GM18505 (cell line): ENCODE measurements around the gene YOD1.
"Not testable (repeated sequence)": the region's sequence is repeated elsewhere in the genome, so short reads cannot be mapped to it uniquely, and the experiment has no call there.

Source experiments
- ATAC-seq: cut with Tn5 transposase; IDR thresholded peaks from one replicate; pipeline ENCODE4 v1.9.1; 2021; ENCODE audit not compliant: unreplicated experiment
- POLR2A ChIP-seq: IDR thresholded peaks from 4 replicates; pipeline ENCODE4 v1.6.1; 2011; ENCODE audit warnings: borderline replicate concordance; ENCODE audit not compliant: insufficient read depth, insufficient read length; ENCODE audit errors: extremely low read depth

YOD1 gene

DNA sequence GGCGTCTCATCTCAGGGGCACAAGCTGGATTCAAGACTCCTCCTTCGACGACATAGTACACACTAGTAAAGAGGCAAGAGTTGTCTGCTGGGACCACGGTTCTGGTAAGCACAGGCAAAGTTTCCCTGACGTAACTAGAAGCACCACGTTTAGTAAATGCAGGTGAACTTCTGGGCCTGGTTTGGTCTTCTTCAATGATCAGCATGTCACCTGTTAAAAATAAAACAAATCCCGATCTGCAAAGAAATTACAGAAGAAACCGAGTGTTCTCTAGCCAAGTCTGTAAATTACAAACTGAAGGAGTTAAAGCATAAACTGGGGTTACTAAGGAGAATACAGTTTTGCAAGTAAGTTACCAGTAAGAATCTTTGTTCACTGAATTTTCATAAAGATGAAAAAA lies 1.5 kb downstream of the YOD1 start:
- no peak for ATAC-seq

DNA sequence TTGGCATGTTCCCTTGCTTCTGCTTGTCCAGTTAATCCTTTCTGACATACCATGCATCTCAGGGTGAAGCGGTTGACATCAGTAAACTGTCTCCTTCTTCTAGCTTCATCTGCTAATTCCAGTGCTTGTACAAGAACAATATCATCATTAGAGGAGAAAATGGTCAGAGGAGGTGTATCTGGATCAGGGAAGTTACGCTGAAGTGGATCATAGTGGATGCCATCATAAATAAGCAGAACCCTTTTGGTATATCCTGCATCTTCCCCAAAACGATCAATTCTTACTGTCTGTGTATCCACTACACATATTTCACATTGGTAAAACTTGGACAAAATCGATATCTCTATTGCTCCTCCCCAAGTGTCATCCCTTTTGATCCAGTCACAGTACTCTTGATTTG lies 2.0 kb downstream of the YOD1 start:
- no peak for TF ChIP-seq POLR2A
- ATAC-seq = no peak

More for the DNA sequence above, 1.5 kb downstream of the YOD1 start:
- no peak for TF ChIP-seq POLR2A

DNA sequence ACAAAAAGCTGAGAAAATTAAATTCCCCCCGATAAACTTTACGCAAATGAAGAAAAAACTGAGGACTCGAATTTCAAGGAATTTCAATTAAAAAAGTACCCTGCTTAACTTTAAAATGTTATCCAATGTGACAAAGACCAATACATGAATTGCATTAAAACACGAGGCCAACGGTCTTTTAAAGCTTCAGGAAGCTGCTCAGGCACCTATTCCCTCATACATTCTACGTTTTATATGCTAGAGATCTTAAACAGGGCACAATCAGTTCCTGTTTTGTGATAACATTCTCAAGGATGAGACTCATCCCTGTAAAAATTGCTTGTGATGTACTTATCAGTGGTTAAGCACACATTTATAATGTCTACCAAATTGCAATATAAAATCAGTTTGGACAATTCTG lies 3.0 kb downstream of the YOD1 start:
- TF ChIP-seq POLR2A = no peak
- no peak for ATAC-seq

DNA sequence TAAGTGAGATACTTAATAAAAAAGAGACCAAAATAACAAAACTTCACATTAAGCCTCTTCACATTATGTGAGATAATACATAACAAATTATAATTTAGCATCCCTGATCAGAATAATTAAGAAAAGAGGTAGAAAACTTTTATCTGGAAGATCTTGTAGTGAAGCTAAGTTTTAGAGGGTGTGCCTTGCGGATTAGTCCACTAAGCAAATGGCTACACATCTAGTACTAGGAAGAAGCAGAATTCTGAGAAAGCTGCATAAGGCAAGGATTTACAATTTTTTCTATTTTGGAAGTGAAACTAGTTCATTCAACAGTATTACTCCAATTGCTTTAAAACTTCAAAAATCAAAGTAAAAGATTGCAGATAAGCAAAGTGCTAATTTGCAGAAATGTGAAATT lies 3.5 kb downstream of the YOD1 start:
- no peak for ATAC-seq
- TF ChIP-seq POLR2A = no peak

DNA sequence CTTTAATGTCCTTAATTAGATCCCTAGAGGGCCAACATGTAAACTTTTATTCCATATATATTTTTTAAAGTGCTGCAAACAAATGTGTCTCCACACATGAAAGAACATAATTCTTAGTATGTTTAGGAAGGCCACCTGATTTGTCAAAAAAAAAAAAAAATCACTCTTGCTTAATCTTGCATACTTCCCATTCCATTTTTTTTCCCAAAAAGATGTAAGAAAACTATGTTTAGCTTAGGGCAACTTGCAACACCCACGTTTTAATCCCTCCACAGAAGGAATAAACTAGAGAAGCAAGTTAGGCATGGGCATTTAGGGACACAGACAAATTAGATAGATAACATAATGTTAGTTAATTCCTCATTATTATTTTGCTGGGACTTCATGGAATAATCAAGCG lies 5.6 kb downstream of the YOD1 start:
- ATAC-seq = no peak
- no peak for TF ChIP-seq POLR2A

DNA sequence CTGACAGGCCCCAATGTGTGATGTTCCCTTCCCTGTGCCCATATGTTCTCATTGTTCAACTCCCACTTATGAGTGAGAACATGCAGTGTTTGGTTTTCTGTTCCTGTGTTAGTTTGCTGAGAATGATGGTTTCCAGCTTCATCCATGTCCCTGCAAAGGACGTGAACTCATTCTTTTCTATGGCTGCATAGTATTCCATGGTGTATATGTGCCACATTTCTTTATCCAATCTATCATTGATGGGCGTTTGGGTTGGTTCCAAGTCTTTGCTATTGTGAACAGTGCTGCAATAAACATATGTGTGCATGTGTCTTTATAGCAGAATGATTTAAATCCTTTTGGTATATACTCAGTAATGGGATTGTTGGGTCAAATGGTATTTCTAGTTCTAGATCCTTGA lies 9.6 kb downstream of the YOD1 start:
- ATAC-seq = not testable (repeated sequence)

DNA sequence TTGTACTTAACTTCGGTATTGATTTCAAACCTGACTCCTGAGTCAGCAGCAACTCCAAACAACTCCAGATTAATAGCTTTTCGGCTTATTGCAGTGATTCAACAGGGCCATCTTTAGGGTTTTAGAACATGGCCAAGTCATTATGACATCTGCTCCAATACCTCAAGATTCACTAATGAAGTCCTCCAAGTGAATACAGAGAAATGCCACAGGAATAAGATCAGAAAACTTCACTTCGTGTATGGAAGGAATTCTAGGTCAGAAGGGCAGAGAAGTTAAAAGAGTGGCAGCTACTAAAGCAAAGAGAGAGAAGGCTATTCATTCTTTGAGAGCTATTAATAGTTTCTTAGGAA lies 10.9 kb downstream of the YOD1 start:
- no peak for ATAC-seq
- TF ChIP-seq POLR2A = no peak

DNA sequence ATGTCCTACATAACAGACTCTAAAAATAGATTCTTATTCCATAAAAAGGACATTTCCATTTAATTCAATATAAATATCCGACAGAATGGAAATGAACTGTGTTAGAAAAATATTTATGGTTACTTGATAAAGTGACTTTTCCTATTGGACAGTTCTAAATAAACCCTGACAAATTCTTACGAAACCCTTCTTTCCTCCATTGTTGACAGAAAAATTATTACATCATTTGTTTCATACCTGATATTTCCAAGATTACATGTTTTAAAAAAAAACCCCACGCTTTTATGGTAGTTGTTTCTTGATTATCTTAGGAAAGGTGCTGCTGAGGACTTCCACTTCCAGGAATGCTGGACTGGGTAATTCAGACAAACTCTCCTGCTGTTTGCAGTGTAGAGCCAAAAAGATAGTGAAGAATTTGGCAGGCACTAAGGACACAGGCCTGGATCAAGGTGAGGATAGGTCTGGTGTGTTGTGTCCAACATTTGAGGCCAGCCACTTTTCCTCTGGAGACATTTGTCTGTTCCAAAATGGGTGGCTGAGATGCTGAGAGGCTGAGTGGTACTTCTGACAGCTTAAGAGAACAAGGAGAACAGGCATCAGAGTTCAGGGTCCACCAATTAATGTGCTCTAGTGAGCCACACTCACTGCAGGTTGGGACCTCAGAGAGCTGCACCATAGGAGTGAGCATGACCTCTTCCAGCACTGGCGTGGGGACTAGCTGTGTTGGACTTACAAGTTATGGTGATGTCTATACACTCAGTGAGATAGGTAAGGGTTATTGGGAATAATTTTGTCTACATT lies 11.4 kb downstream of the YOD1 start:
- TF ChIP-seq POLR2A = no peak
- ATAC-seq = no peak

DNA sequence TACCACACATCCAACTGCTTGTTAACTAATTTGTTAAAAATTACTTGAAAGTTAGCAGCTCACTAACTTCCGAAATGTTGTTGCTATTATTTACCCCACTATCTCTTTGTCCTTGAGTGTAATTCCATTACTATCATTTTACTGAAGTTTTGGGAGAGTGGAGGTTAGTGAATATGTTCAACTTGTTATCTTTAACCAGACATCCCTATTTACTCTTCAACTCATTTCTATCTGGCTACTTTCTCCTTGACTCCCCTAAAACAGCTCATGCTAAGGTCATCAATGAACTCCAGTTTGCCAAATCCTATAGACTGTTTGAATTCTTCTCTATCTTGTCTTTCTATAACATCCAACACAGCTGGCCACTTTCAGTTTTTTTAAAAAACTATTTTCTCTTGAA lies 14.1 kb downstream of the YOD1 start:
- ATAC-seq = no peak
- TF ChIP-seq POLR2A = no peak

DNA sequence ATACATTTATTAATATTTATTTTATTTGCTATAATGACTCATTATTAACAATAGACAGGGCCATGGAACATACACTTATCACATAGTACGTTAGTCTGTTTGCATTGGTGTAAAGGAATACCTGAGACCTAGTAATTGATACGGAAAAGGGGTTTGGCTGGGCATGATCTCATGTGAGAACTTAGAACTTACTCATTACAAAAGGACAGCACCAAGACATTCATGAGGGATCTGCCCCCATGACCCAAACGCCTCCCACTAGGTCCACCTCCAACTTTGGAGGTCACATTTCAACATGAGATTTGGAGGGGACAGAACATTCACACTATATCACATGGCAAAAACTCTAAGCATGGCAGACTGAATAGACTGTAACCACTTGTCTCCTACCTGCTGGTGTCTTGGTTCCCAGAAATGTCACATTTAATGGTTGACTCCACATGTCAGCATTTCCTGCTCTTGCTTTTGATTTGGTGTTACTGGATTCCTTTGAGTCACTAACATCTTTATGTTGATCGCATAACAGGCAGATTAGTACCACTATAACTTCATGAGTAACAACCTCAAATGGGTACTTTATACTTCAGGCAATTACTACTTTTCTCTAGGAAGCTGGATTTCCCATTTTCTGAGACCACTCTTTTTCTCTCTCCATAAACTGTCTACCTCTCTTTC lies 15.0 kb downstream of the YOD1 start:
- TF ChIP-seq POLR2A = no peak

DNA sequence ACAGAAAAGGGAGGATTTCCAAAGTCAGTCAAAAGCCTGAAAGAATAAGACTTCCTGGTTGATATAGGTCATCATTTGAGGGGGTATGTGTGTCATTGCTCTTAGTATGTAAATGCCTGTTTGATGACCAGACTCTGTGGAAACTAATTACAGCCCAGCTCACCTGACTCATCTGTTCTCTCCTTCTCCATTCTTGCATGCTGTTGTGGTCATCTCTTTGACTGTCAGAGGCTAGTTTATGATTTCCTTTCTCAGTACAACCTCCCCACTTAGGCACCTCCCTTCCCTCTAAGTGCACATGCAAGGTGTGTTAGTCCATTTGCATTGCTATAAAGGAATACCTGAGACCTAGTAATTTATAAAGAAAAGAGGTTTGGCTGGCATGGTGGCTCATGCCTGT lies 16.0 kb downstream of the YOD1 start:
- no peak for TF ChIP-seq POLR2A
- no peak for ATAC-seq

More for the DNA sequence above, 15.0 kb downstream of the YOD1 start:
- ATAC-seq = no peak

DNA sequence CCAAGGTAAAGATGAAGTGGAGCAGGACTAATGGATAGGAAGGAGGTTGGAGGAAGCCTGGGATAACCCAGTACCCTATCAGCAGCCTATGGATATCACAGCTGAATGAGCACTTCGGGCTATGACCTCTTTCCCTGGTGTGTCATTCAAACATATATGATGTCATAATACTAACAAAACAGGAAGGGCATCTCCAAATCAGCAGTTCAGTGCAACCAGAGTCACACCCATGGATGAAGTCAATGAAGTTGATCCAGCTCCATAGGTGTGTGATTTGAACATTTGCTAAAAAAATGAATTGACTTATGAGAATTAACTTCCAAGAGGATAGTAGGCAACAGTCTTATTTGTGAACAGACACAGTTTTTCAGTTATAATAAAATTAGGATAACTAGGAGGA lies 16.8 kb downstream of the YOD1 start:
- ATAC-seq = no peak
- TF ChIP-seq POLR2A = no peak

DNA sequence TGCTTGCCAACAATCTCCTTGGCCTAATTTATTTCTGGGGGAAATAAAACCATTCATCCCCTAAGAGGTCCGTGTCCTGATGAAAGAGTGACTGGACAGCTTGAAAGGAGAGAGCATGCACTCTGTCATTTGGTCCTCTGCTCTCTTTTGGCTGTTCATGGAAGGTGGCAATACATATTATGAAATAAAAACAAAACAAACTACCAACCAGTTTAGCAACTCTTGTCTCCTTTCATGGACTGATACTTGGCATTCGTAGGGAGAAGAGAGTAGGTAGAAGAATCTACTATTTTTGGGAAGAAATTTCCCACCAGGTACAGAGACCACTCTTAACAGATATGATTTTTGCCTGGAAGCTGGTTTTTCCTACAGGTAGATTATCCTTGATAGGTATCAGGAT lies 17.7 kb downstream of the YOD1 start:
- no peak for ATAC-seq
- no peak for TF ChIP-seq POLR2A

DNA sequence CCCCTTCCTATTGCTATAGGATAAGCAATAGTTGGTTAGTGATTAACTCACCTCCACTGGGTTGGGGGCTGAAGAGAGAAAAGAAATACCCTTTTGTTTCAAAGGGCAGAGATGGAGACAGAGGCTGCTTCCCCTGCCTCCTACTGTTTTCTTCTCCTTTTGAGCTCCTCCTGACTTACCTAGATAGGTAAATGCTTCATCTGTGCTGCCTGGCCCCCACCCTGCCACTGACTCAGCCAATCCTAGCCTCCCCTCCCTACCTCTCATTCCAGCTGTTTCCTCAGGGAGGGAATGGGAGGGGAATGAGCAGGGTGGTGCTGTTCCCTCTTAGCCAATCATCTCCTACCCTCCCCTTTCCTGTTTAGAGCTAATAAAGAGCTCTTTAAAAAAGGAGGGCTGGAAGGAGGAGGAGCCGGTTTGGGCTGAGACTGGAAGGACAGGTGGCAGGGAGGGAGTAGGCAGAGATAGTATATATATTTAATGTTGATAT lies 18.4 kb downstream of the YOD1 start, which contains the start of gene C1orf116:
C1orf116 (minus strand) TSS at position 229 of the 490 bp plus-strand sequence. CDS start 5,158 bp downstream, outside the sequence.
- no peak for ATAC-seq
- no peak for TF ChIP-seq POLR2A

DNA sequence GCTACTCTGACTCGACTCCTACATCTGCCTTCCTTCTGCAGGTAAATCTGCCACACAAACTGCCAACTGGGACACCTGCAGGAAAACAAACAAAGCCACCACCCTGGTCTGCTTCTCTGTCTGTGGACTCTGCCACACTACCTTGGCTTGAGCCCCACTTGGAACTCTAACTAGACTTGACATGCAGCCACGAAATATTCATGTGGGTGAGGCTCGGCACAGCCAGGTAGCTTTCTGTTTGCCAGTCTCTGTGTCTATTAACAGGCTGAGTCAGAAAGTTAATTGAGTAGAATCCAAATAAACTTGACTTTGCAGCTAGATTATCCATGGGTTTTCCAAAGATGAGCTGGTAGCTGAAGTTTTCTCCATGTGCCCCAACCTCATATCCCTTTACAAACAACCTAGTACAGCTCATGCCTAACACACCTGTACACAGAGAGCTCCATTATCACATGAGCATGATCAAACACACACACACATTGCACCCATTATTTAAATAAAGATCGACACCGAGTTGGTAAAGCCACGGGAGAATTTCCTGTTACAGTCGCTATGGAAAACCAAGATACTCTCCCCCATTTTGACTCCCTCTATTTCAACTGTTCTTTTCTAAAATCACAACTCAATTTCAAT lies 19.3 kb downstream of the YOD1 start:
- no peak for TF ChIP-seq POLR2A
- ATAC-seq = no peak

DNA sequence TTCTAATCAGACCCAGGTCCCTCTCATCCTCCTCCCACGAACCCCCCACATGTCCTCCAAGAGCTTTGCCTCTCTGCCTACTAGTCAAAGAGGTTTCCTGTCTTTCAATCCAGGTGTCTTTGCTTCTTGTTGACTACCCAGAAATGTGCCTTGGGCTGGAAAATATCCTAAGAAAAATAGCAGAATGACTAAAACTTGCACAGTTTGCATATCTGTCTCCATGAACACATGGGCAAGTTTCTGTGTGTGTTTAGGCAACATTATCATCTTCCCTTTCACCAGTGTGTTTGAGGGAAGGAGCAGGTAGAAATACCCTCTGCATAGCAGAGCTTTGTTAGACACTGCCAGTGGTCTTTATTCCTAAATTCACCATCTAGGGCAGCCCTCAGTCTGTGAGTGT lies 20.0 kb downstream of the YOD1 start:
- TF ChIP-seq POLR2A = no peak
- no peak for ATAC-seq
